ENCODE results near the gene IL34.

IL34 gene

GRCh38 chr16:70689970-70690891 is 43.9 kb downstream of the IL34 start:
- DNase-seq = no peak

- no peak for DNase-seq
Observed at GRCh38 chr16:70691223-70692129, 45.1 kb downstream of the IL34 start.

DNA sequence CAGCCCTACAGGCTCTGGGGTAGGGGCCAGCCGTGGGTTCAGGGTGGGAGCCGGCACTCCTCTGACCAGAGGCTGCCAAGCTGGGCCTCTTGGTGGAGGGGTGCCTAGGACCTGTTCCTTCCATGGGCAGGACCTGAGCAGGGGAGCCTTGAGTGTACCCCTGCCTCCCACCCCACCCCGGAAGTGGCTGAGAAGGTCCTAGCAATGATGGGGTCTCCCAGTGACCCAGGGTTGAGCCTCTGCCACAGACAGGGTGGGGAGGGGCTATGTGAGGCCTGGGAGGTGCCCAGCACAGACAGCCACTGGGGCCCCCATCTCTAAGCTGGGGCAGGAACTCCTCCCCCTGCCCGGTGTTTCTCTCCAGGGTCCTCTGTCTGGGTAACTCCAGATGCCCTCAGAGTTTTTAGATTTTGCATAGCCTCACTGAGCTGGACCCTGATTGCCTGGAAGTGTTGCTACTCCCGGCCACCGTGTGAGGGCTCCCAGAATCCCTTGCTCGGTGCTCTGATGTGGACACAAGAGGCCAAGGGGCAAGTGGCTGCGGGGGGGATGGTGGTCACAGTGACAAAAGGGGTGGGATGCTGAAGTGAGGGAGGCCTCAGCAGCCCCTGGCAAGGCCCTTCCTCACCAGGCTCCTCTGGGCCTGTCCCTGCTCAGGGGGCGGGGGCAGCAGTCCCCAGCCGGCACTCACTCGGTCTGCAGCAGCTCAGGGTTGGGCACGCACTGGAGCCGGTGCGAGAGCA is 45.9 kb downstream of the IL34 start:
- DNase-seq = no peak

DNA sequence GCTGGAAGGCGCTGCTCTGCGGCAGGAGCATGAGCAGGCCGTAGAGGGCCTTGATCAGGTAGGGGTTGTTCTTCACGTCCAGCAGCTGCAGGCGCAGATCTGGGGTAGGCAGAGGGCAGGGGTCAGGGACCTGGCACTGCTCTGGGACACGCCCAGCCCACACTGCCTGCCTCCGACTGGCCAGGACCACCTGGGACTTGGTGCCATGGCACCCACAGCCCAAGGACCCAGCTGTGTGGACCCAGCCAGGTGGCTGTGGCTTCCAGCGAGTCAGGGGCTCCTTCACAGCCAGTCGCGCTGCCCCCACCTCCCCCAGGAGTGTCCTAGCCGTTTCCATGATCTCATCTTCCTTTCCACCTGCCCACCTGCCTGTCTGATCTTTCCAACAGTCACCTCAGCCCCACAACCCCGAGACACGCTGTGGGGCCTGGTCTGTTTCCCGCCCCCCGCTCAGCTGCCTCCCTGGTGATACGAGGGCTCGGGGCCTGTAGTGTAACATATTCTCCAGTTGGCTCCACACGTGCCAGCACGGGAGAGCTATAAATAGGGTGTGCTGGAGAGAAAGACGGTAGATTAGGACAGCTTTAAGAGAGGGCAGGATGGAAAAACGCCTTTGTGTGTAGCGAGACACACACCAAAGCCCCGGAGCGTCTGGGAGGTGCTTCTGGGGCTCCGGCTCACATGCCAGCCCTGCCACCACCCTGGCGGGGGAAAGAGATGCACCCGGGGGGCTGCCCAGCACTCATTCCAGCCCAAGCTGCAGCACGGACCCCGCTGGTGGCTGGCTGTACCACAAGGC is 46.7 kb downstream of the IL34 start:
- no peak for DNase-seq

DNA sequence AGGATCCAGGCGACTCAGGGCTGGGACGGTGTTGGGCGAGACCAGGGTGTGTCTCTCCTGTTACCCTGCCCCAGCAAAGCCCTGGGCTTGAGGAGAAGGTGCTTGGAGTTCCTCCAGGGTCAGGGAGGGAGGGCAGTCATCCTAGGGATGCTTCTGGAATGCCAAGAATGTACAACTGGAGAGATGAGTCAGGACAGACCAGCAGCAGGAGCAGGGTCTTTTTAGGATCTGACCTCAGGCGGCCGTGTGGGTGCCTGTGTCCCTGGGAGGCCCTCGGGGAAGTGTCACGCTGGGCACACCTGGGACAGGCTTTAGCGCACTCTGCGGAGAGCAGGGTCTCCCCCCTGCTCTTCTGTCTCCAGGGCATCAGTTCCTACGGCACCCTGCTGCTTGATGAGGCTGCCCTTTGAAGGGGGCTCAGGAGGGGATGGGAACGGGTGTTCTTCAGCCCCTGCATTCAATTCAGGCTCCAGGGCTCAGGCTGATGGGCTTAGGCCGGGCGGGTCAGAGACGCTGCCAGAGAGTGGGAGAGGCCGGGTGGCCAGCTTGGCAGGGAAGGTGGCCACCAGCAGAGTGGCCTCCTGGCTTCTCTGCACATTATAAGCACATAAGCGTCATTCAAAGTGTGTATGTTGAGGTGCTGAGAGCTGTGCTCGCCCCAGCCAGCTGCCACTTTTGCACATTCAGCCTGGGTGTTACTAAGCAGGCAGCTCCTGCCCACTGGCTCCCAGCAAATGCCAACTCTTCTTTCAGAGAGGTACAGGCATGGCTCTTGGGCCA is 47.9 kb downstream of the IL34 start:
- DNase-seq = no peak

DNA sequence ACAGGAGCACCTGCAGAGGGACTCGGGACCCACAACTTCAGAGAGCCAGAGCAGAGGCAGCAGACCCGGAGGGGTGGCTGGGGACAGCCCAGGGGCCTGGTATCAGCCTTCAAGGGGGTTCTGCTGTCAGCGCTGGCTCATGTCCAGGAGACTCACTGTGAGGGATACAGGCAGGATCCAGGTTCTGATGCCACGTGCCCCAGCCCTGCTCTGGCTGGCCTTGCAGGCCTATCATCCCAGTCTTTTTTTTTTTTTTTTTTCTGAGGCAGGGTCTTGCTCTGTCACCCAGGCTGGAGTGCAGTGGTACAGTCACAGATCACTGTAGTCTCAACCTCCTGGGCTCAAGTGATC is 48.5 kb downstream of the IL34 start:
- DNase-seq = no peak

DNA sequence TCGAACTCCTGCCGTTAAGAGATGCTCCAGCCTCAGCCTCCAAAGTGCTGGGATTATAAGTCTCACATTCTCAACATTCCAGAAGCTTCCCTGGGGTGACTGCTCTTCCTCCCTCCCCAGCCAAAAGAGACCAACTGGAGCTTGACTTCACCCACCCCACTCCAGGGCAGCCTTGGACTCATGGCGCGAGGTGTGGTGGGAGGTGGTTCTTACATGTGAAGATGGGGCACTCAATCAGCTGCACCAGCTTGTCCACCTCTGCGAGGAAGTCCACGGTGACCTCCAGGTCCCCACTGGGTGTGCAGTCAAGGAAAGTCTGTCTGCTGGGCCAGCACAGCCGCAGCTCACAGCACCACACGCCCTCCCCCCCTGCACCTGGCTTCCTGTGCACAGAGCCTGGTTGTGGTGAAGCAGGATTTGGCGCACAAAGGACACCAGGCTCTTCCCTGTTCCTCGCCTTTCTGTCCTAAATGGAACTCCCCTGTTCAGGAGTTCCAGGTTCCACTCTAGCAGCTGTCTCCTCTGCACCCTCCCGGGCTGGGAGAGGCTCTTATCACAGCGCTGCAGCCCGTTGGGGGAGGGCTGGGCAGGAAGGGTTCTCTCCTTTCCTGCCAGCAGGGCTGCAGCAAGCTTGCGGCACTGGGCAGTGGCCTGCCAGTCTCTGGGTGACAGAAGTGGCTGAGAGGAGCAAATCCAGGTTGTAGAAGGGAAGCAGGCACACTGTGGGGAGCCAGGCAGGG is 49.1 kb downstream of the IL34 start:
- peak; percentile 76 for DNase-seq

GRCh38 chr16:70696355-70696754 is 50.0 kb downstream of the IL34 start:
- DNase-seq = no peak

DNA sequence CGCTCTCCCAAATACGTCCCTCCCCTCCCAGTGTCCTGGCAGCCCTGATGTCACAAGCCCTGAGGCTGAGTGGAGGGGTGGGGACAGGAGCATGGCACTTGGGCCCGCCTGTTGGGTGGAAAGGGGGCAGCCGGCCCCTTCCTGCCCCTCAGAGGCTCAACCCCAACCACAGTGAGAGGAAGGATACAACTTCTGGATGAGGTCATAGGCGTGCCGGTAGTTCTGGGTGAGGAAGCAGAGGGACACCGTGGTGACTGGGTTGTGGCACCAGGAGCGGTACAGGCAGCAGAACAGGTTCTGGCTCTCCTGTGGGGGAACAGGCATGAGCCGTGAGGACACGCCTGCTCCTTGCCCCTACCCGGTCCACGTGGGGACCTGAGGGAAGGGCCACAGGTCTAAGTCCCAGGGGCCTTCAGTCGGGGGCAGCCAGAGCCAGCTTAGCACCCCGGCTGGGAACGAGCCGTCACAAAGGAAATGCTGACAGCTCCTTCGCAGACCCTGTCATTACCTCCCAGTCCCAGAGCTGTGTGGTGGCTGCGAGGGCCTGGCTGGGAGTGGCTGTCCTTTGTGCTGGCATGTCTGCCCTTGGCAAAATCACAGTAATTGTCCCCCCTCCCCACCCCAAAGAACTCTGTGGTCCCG is 50.7 kb downstream of the IL34 start:
- no peak for DNase-seq

DNA sequence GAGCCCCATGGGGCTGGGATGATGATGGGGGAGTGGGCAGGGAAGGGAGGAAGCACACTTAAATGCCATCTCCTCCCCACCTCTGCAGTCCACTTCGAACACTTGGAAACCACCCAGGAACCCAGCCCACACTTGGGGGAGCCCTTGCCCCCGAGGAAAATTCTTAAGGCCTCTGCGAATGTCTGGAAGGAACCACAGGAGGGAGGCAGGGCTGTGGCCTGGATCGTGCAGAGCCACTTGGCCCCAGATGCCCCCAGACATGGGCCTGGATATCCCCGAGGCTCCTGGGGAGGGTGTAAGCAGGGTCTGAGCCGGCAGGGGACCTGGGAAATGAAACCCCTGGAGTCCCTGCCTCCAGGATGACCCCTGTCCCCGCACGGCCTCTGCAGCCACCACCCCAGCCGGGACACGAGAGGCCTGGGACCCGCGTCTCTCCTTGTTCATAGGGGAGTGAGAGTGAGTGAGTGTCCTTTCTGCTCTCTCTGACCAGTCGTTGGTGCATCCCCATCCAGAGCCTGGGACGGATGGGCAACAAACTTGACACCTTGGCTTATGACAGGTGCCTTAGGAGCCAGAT is 51.3 kb downstream of the IL34 start:
- no peak for DNase-seq

- no peak for DNase-seq
Observed at GRCh38 chr16:70698901-70699300, 52.5 kb downstream of the IL34 start.

DNA sequence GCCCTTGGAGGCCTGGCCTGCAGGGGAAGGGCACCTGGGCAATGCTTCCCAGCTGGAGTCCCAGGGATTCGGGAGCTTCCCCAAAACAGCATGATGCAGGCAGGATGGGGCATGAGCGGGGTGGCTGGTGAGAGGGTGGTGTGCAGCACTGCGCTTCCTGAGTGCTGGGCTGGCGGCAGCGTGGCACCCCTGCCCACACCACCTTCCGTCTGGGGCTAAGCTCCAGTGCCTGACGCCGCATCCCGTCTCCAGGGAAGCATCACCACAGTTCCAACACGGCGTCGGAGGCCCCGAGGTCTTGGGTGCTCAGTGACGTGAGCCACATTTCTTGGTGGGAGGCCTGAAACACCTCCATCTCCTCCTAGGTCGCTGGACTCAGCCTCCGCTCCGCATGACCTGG is 53.3 kb downstream of the IL34 start:
- DNase-seq = no peak

GRCh38 chr16:70700101-70701020 is 54.0 kb downstream of the IL34 start:
- DNase-seq = peak; percentile 45

GRCh38 chr16:70701036-70701435 is 54.7 kb downstream of the IL34 start:
- no peak for DNase-seq

DNA sequence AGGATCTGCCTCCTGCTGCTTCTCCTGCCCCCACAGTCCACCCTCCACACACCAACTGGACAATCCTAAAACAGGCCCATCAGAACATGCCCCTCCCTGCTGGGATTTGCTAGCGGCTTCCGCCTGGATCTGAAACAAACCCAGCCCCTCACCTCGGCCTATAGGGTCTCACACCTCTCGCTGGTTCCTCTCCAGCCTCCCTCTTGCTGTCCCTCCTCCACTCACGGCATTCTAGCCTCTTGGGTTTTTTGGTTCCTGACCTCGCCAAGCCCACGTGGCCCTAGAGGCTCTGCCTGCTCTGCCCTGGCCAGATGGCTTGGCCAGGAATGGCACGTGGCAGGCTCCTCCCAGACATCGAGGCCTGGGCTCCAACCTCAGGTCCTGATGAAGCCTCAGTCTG is 55.2 kb downstream of the IL34 start:
- DNase-seq = no peak

DNA sequence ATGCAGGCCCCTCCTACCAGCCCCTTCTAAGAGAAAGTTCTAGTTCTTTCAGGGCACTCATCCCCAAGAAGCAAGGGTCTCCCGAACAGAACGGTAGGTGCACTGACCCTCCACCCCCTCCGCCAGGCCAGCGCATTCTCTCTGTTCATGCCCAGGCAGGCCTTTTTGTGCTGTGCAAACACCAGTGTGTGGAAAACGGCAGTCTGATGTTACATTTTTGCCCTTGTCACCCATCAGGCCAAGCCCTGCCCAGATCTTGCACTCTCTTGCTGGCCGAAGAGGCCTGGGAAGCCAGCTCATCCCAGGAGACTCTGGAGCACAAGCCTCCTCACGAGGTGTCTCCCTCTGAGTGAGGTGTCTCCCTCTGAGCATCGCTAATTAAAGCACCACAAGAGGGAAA is 55.6 kb downstream of the IL34 start:
- DNase-seq = no peak

DNA sequence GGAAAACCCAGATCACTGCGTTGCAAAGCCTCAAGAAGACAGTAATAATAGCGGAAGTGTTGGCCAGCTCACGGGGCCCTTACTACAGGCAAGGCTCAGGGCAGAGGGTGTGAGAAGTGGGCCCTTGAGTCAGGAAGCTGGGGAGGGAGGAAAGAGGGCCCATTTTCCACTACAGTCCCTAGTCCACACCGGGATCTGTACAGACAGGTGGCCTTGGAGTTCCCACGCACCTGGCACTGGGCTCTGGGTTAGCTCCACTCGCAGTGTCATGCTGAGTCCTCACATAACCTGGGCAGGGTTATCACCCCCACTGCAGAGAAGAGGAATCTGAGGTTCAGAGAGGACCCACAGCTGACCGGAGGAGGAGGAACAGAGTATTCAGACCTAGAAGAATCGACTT is 56.3 kb downstream of the IL34 start:
- peak; percentile 57 for DNase-seq

DNA sequence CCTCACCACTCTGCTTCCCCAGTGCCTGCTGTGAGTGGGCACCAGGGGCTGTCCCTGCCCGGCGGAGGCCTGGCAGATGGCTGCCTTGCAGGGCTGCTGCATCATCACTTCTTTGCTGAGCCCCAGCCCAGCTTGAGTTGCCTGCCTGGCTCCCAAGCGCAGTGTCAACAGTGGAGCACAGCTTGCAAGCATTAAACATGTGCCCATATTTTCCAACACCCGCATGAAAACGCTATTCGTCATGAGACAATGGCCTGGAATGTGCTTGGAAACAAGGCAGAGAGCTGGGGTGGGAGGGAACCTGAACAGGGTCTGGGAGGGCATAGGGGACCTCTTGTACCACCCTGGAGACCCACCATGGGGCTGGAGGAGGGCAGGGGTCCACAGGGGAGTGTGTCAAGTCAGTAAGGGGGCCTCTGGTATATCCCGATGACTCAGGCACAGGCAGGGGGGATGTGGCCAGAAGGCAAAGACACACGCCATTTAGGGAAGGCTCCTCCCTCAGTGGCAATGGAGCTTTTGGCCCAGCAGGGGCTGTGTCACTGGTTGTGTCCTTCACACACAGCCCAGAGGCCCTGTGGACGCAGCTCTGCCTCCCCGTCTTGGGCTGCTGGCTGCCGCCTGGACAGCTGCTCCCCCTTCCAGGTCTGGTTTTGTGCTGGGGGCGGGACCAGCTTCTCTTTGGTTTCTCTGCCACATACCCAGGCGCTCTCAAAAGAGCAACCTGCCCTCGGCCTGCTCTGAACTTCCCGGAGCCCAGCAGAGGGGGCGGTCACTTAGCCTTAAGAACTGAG is 56.9 kb downstream of the IL34 start:
- DNase-seq = no peak
